ENCODE data around the gene WDSUB1. TPM values are rescaled to one million over a fixed set of nuclear protein-coding genes. Genes with fewer than 3 reads are reported as not detected.

WDSUB1 gene
- total and polyA plus RNA-seq, 2 of the 4 experiments (the other 2 are of a cell fraction) = 4.8 to 5.2 TPM

DNA sequence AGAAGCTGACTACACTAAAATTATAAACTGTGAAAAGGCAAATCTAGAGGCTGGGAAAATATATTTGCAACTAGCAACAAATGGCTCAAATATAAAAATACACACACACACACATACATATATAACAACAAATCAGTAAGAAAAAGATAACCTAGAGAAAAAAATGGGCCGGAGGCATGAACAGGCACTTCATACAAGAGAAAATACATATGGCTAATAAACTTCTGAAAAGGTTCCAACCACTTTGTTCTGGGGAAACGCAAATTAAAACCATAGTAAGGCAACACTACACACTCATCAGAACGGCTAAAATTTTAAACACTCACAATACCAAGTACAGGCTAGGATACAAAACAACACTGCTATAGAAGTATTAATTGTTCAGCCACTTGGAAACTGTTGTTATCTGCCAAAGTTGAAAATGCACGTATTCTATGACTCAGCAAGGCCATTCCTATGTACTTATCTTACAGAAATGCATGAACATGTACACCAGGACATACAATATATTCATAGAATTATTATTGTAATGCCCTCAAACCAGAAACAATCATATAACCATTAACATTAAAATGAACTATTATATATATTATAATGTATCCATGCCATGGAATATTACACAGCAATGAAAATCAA is 15.6 kb downstream of the WDSUB1 start:
- Histone ChIP-seq H2BK15ac (ENCODE audit: low read depth, low read length) (no peak overlapping the region), H2BK5ac (ENCODE audit: low read depth, low read length, poor library complexity, severe bottlenecking) (no peak overlapping the region), H3K9me1 (ENCODE audit: insufficient read depth, low read length) (peaks cover 5% of the 10 kb centered on the region; the same call in 1 of the 2 replicates), H3K27ac (ENCODE audit: insufficient read depth, low read length) (no peak overlapping the region), H3K9ac (ENCODE audit: low read depth, low read length) (no peak overlapping the region), H2AFZ (replicated peaks; ENCODE audit: low read length, poor library complexity) (no peak overlapping the region), H3K4me3 (ENCODE audit: insufficient read depth, low read depth, low read length) (no peak overlapping the region), H4K8ac (ENCODE audit: low read depth in 2 of 2, low read length in 2 of 2) (no peak overlapping the region), H3K4me2 (ENCODE audit: low read depth, low read length) (no peak overlapping the region), H3K9me3 (ENCODE audit: control insufficient read depth, insufficient read depth, low read length) (no peaks in the 10 kb centered on the region), H4K20me1 (ENCODE audit: insufficient read depth, low read length) (no peaks in the 10 kb centered on the region), H2BK20ac (ENCODE audit: low read depth, low read length) (no peak overlapping the region), H3K79me1 (ENCODE audit: low read depth in 1 of 2, low read length in 2 of 2) (no peaks in the 10 kb centered on the region), H4K91ac (ENCODE audit: insufficient read depth, low read depth, low read length) (no peak overlapping the region), H2BK120ac (ENCODE audit: low read depth, low read length) (no peak overlapping the region), H4K5ac (ENCODE audit: low read depth, low read length) (no peak overlapping the region), H3K56ac (ENCODE audit: extremely low read depth, insufficient read depth, low read length) (no peak overlapping the region), H3K36me3 (ENCODE audit: control insufficient read depth, insufficient read depth, low read length) (peaks cover 6% of the 10 kb centered on the region), H3K27me3 (ENCODE audit: control insufficient read depth, insufficient read depth, low read length) (no peaks in the 10 kb centered on the region), H3K4me1 (ENCODE audit: control insufficient read depth, insufficient read depth, low read length) (peaks cover 4% of the 10 kb centered on the region; the same call in 1 of the 2 replicates), H3K18ac (ENCODE audit: low read depth, low read length) (no peak overlapping the region), H2AK9ac (replicated peaks; ENCODE audit: low read depth, low read length, poor library complexity) (no peak overlapping the region), H3K14ac (replicated peaks; ENCODE audit: low read depth, low read length) (no peak overlapping the region), H3K4ac (ENCODE audit: low read depth, low read length) (no peak overlapping the region), H3K23ac (ENCODE audit: low read depth, low read length) (no peak overlapping the region), H2AK5ac (ENCODE audit: low read depth, low read length) (no peak overlapping the region)
- WGBS, 2 experiments (ENCODE audit: extremely low coverage in 2 of 2, insufficient read length in 1 of 2) = no CpG with 5 or more reads among the region's 4 CpGs
- POLR2A ChIA-PET (ENCODE audit: unreplicated experiment) = no interaction called here
- no peak for TF ChIP-seq BHLHE40 (IDR thresholded peaks at IDR 0.05; ENCODE audit: low read depth, low read length)
- intact Hi-C loops (cut with micrococcal nuclease) = no loop called here
- CTCF ChIA-PET = no interaction called here
- in situ Hi-C loops (cut with MboI; ENCODE audit: low sequenced_read_pairs) = no loop called here
- BruUV-seq (replicated peaks) = no TSS peak
- ATAC-seq (ENCODE audit: low read depth) (no peak), DNase-seq (no peak)
- dilution Hi-C loops (cut with HindIII; ENCODE audit: low sequenced_read_pairs, unreplicated experiment) = no loop called here
